ENCODE results near the gene RXRG.

Gene RXRG

GRCh38 chr1:165376041-165376810 is 68.7 kb downstream of the RXRG start:
- DNase-seq: peak; percentile 34 to 91 (median 54)
- intact Hi-C loops (cut with DNase I): no loop called here

GRCh38 chr1:165375623-165376022 is 69.3 kb downstream of the RXRG start:
- intact Hi-C loops (cut with DNase I): no loop called here
- DNase-seq: no peak

GRCh38 chr1:165371588-165372225 is 73.2 kb downstream of the RXRG start:
- intact Hi-C loops (cut with DNase I): no loop called here
- DNase-seq: no peak

GRCh38 chr1:165369255-165369848 is 75.6 kb downstream of the RXRG start:
- intact Hi-C loops (cut with DNase I): loop anchor here (5.0 to 10.0 kb wide), 2 partner anchors 115 to 222 kb away; no protein-coding TSS in a partner anchor
- DNase-seq: peak; percentile 43 to 93 (median 68)

GRCh38 chr1:165367375-165367993 is 77.4 kb downstream of the RXRG start:
- intact Hi-C loops (cut with DNase I): loop anchor here (5.0 to 10.0 kb wide), 2 partner anchors 113 to 220 kb away; no protein-coding TSS in a partner anchor
- DNase-seq: peak in 7 of 10 donors; percentile 69 to 92 (median 81)

GRCh38 chr1:165365341-165365740 is 79.6 kb downstream of the RXRG start:
- DNase-seq: no peak
- intact Hi-C loops (cut with DNase I): loop anchor here (5.0 to 10.0 kb wide), 2 partner anchors 111 to 218 kb away; no protein-coding TSS in a partner anchor

- intact Hi-C loops (cut with DNase I): loop anchor here (5.0 to 10.0 kb wide), 2 partner anchors 110 to 217 kb away; no protein-coding TSS in a partner anchor
Observed at GRCh38 chr1:165364568-165365133, 80.3 kb downstream of the RXRG start.

GRCh38 chr1:165356876-165357275 is 88.0 kb downstream of the RXRG start:
- no peak for DNase-seq

More at GRCh38 chr1:165364568-165365133, 80.3 kb downstream of the RXRG start:
- DNase-seq: no peak

GRCh38 chr1:165355977-165356811 is 88.7 kb downstream of the RXRG start, which contains the start of gene LMX1A:
LMX1A (minus strand) TSS chr1:165356715; CDS start chr1:165355559, 1,156 bp downstream.
- intact Hi-C loops (cut with DNase I): no loop called here
- peak in 2 of 10 donors; percentile 64 to 80 for DNase-seq

More at GRCh38 chr1:165356876-165357275, 88.0 kb downstream of the RXRG start:
- intact Hi-C loops (cut with DNase I): no loop called here

GRCh38 chr1:165355139-165355976 is 89.6 kb downstream of the RXRG start:
- intact Hi-C loops (cut with DNase I): no loop called here
- DNase-seq: peak in 1 of 10 donors; percentile 61

GRCh38 chr1:165354739-165355138 is 90.2 kb downstream of the RXRG start:
- intact Hi-C loops (cut with DNase I): no loop called here
- no peak for DNase-seq

GRCh38 chr1:165353731-165354671 is 90.9 kb downstream of the RXRG start:
- intact Hi-C loops (cut with DNase I): no loop called here
- DNase-seq: no peak

GRCh38 chr1:165352442-165353293 is 92.3 kb downstream of the RXRG start:
- intact Hi-C loops (cut with DNase I): no loop called here
- DNase-seq: no peak

- DNase-seq: no peak
- intact Hi-C loops (cut with DNase I): no loop called here
Observed at GRCh38 chr1:165351863-165352441, 93.0 kb downstream of the RXRG start.

Data from posterior cingulate gyrus (tissue), 11 donors.